ENCODE measurements around the gene HEXA. TPM values are rescaled to one million over a fixed set of nuclear protein-coding genes. Genes with fewer than 3 reads are reported as not detected.

The HEXA gene
- total RNA-seq, 4 donors from 2014 or later, result 64.5 to 112 (median 84.9) TPM

Other genes starting within 250 kb of the HEXA start
- 1 to 10 TPM; 1.1 to 2.9 (median 2.2) TPM for gene GRAMD2A, start 178.2 kb downstream of the HEXA start, total RNA-seq
- gene PKM, start 144.8 kb downstream of the HEXA start, total RNA-seq, result 100 to 1,000 TPM; 261 to 293 (median 272) TPM
- gene PARP6, start 103.5 kb downstream of the HEXA start, total RNA-seq, result 10 to 100 TPM; 59.2 to 76.8 (median 65.1) TPM
- 10 to 100 TPM in 1 of 4 donors, 1 to 10 TPM in 3; 6.0 to 10.4 (median 7.4) TPM for gene CELF6, start 55.9 kb downstream of the HEXA start, total RNA-seq
- not detected for gene TMEM202, start 22.3 kb upstream of the HEXA start, total RNA-seq
- gene ARIH1, start 98.3 kb upstream of the HEXA start, total RNA-seq, result 10 to 100 TPM; 30.6 to 58.6 (median 45.1) TPM